Lower leg skin (tissue), 4 donors: Measurements from ENCODE around the gene ADARB1. TPM values are rescaled to one million over a fixed set of nuclear protein-coding genes. Genes with fewer than 3 reads are reported as not detected.

Experiments used
- DNase-seq, 2 donors: peaks; one replicate each; pipeline ENCODE4 v3.0.0-alpha.2; 2019; ENCODE audit warnings: low spot score in 2 of 2
- H3K4me3 ChIP-seq: fragments of 200-600 bp; sonication (generic); 2 replicates; pipeline ENCODE4 v1.5.1; 2017; ENCODE audit warnings: mild to moderate bottlenecking, low read depth; ENCODE audit not compliant: poor library complexity, severe bottlenecking
- CTCF ChIP-seq, 3 donors: fragments of 450-650 bp; IDR thresholded peaks; one replicate each; pipeline ENCODE4 v1.5.1; 2016; ENCODE audit warnings: antibody characterized with exemption in 3 of 3, mild to moderate bottlenecking in 3 of 3, moderate library complexity in 2 of 3
- POLR2A ChIP-seq, 2 donors: fragments of 450-650 bp; IDR thresholded peaks; one replicate each; pipeline ENCODE4 v1.6.1; 2016 to 2017; ENCODE audit warnings: antibody characterized with exemption in 2 of 2, mild to moderate bottlenecking in 1 of 2, moderate library complexity in 1 of 2
- WGBS, 2 donors: methylation state at CpG; one replicate each; pipeline ENCODE4 v1.1.5; 2018; 5-methylcytosine and 5-hydroxymethylcytosine counted together
- intact Hi-C: fragments of 100-400 bp; cut with DNase I; formaldehyde crosslinking; loops from one replicate; pipeline ENCODE4 v1.15.0; 2023; ENCODE audit warnings: low total_unique reads
- total RNA-seq, 4 donors: library from RNA; depleted of rRNA; stranded (reverse); fragments of >200 nt; gene quantifications; one replicate each; pipeline ENCODE4 v1.1.0, GENCODE V29; 2016

ADARB1 gene
- total RNA-seq, 4 donors from 2014 or later, result 14.6 to 21.9 (median 16.6) TPM

GRCh38 chr21:45250914-45251634 is 176.7 kb downstream of the ADARB1 start:
- intact Hi-C loops, result no loop called here
- no peak overlapping the region for H3K4me3 ChIP-seq
- TF ChIP-seq CTCF (IDR thresholded peaks at IDR 0.05), result no peak
- TF ChIP-seq POLR2A (IDR thresholded peaks at IDR 0.05), result no peak
- DNase-seq, result no peak
- 84 to 93% methylated on average over 14 of the region's 14 CpGs for WGBS, 2 donors

GRCh38 chr21:45251635-45252447 is 177.5 kb downstream of the ADARB1 start:
- TF ChIP-seq POLR2A (IDR thresholded peaks at IDR 0.05), result no peak
- TF ChIP-seq CTCF (IDR thresholded peaks at IDR 0.05), result no peak
- H3K4me3 ChIP-seq, result no peak overlapping the region
- intact Hi-C loops, result no loop called here
- DNase-seq, result no peak
- WGBS, 2 donors, result 91 to 94% methylated on average over 28 of the region's 28 CpGs

- 90 to 95% methylated on average over 13 of the region's 13 CpGs for WGBS, 2 donors
- H3K4me3 ChIP-seq, result no peak overlapping the region
- DNase-seq, result no peak
- intact Hi-C loops, result no loop called here
- no peak for TF ChIP-seq CTCF (IDR thresholded peaks at IDR 0.05)
Measured at GRCh38 chr21:45252448-45252925, 178.1 kb downstream of the ADARB1 start.

- no peak for TF ChIP-seq CTCF (IDR thresholded peaks at IDR 0.05)
- no peak for TF ChIP-seq POLR2A (IDR thresholded peaks at IDR 0.05)
- DNase-seq, result no peak
- intact Hi-C loops, result no loop called here
- WGBS, 2 donors, result 28 to 30% methylated on average over 6 to 8 of the region's 8 CpGs
- no peak overlapping the region for H3K4me3 ChIP-seq
Measured at GRCh38 chr21:45253180-45253579, 178.8 kb downstream of the ADARB1 start.

GRCh38 chr21:45253633-45254459 is 179.5 kb downstream of the ADARB1 start:
- intact Hi-C loops, result no loop called here
- no peak for DNase-seq
- no peak overlapping the region for H3K4me3 ChIP-seq
- 84 to 86% methylated on average over 15 to 18 of the region's 28 CpGs for WGBS, 2 donors
- TF ChIP-seq CTCF (IDR thresholded peaks at IDR 0.05), result no peak
- no peak for TF ChIP-seq POLR2A (IDR thresholded peaks at IDR 0.05)
